ENCODE data around the gene OSBP2.
"Not testable (repeated sequence)": the region's sequence is repeated elsewhere in the genome, so short reads cannot be mapped to it uniquely, and the experiment has no call there.

The OSBP2 gene

DNA sequence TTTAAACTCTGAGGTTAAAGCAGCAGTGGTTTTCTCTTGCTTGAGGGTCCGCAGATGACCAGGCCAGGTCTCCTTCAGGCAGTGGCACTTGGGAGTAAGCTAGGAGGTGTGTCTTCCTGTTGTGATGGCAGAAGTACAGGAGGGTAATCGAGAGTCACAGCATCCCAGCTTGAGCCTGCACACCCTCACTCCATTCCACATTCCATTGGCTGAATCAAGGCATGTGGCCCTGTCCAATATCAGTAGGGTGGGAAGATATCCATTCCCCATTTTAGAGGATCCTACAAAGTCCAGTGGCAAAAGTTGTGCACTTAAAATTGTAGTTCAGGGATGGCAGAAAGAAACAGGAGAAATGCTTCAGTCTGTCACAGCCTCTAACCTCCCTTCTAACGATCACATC lies 23.3 kb downstream of the OSBP2 start:
- DNase-seq (ENCODE audit: low read depth in 2 of 2) = no peak

DNA sequence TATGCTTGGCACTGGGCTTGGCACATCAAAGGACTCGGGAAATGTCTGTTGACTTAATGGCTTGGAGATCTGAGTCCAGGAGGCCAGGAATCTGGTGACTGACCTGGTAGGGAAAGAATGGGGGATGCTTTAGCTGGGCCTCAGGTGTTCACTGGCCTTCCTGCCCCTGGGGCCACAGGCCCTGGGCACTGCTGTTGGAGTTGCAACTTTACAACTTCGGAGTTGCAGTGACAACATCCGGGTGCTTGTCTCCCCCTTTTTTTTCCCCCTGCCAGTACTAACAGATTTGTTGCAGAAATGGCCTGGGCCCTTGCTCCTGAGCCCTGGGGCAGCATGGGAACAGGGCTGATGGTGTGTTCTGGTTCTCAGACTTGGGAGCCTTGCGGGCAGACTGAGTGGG lies 23.8 kb downstream of the OSBP2 start:
- no peak for DNase-seq (ENCODE audit: low read depth in 2 of 2)

DNA sequence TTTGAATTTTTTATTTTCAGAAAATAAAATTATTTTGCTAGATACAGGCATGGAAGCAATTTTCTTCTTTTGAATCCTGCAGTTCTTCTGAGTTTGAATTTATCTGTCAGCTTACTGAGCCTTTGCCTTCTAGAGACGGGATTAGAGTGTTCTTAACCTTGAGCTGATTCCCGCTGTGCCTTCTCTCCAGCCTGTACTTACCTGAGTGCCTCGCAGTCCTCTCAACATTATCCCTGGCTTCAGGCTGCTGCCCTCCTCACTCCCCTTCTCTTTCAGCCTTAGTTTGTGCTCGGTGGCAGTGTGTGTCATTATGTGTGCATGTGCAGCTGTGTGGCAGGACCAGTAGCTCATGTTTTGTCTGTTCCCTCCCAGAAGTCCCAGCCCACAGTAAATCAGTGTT lies 24.3 kb downstream of the OSBP2 start:
- DNase-seq (ENCODE audit: low read depth in 2 of 2) = no peak

DNA sequence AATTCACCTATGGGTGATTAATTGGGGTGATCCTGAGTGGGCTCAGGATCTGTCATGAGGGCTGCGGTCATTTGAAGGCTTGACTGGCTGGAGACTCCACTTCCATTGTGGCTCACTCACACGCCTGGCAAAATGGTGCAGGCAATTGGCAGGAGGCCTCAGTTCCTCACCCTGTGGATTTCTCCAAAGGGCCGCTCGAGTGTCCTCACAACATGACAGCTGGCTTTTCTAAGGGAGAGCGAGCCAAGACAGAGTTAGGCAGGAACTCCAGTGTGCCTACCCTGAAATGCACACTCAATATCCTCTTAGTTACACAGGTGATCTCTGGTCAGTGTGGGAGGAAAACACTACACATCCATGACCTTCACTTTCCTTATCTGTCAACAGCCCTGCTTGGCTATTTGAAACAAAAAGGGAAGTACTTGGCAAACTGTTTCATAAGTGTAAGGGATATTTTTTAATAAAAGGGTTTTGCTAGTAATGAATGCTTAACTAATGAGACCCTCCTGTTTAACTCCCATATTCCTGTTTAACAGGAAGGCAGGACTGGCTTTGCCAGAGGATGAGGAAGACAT lies 25.7 kb downstream of the OSBP2 start:
- DNase-seq (ENCODE audit: low read depth in 2 of 2) = no peak

DNA sequence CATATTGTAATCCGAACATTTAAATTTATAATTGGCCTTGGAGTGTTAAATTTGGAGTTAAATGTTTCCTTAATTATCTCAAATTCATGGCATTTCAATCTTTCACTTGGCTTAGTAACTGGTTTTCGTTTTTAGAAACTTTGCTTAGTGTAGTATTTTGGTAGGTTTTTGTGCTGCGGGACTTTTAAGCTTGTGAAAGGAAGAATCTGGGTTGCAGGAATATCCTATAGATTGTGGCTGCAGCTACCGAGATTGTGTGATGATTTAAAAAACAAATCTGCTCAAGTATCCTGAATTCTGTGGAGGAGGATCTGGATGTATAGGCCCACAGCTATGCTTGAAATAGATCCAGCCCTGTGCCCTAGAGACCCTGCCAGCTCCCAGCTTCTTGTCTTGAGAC lies 27.1 kb downstream of the OSBP2 start:
- DNase-seq (ENCODE audit: low read depth in 2 of 2) = no peak

DNA sequence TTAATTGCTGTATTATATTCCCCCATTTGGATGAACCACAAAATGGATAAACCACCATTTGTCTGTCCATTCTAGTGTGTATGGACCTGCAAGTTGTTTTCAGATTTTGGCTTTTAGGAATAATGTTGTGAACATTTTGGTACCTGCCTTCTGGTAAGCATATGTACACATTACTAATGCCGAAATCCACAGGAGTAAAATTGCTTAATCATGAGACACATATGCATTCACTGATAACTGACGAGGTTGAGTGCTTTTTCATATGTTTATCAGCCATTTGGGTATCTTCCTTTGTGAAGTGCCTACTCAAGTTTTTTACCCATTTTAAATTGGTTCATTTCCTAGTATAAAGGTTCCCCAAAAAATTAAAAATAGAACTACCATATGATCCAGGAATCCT lies 34.2 kb downstream of the OSBP2 start:
- no peak for DNase-seq (ENCODE audit: low read depth in 2 of 2)

DNA sequence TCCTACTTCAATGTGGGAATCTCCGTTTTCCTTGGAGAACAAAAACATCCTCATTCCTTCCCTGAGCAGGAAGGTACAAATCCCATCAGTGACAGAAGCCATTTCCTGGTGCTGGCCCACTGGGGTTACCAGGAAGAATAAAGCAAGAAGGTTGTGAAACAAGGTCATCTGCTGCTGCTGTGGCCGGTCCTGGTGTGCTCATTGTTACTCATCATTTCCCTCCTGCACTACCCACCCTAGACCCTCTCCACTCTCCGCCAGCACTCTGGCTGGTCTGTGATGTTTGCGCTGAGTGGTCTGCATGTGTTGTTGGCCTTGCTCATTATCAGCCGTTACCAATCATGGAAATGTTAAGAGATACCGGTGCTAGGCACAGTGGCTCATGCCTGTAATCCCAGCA lies 37.0 kb downstream of the OSBP2 start:
- no peak for DNase-seq (ENCODE audit: low read depth in 2 of 2)

DNA sequence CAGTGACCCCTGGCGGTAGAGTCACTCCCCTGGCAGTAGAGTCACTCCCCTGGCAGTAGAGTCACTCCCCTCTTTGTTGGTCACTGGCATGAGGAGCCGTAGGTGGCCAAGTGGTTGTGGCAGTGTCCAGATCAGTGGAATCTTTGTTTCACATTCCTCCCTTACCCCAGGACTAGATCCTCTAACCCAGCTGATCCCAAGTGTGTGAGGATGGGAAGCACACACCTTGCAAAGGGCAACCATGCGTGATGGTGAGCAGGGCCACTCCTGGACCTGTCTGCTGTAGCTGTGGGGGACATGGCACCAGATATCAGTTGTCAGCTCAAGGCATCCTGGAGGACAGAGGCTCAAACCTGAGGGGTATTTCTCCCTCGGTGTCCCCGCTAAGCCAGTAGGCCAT lies 37.8 kb downstream of the OSBP2 start:
- DNase-seq (ENCODE audit: low read depth in 2 of 2) = no peak

DNA sequence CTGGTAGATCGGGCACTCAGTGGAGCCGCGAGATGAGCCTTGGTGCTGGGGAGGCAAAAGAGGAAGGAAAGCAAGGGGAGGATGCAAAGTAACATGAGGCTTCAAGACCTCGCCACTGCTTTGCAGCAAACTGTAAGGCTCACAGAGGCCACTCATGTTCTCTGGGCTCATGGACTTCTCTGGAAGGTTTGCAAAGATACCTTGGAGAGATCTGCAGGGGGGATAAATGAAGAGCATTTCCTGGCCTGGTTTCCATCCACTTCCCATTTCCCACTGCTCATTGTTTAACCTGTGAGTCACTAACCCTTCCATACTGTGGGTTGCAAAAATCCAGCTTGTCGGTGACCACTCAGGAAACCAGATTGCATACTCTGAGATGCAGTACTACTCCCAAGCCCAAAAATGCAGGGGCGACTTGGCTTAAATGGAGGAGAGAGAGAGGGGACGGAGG lies 38.5 kb downstream of the OSBP2 start:
- DNase-seq (ENCODE audit: low read depth in 2 of 2) = no peak

DNA sequence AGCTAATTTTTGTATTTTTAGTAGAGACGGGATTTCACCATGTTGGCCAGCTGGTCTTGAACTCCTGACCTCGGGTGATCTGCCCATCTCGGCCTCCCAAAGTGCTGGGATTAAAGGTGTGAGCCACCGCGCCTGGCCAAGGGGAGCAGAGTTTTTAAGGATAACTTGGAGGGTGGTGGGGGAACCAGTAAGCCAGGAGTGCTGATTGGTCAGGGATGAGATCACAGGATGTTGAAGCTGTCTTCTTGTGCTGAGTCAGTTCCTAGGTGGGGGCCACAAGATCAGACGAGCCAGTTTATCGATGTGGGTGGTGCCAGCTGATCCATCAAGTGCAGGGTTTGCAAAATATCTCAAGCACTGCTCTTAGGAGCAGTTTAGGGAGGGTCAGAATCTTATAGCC lies 45.3 kb downstream of the OSBP2 start:
- DNase-seq (ENCODE audit: low read depth in 2 of 2) = not testable (repeated sequence)

DNA sequence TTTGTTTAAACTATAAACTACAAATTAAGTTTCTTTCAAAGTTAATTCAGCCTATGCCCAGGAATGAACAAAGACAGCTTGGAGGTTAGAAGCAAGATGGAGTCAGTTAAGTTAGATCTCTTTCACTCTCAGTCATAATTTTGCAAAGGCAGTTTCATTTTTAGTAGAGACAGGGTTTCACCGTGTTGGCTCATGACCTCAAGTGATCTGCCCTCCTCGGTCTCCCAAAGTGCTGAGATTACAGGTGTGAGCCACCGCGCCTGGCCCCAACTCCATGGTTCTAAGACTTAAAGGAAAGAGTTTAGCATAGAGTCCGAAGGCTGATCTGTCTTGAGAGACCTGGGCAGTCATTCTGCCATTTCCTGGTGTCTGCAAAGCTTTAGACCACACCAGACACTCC lies 45.8 kb downstream of the OSBP2 start:
- not testable (repeated sequence) for DNase-seq (ENCODE audit: low read depth in 2 of 2)

DNA sequence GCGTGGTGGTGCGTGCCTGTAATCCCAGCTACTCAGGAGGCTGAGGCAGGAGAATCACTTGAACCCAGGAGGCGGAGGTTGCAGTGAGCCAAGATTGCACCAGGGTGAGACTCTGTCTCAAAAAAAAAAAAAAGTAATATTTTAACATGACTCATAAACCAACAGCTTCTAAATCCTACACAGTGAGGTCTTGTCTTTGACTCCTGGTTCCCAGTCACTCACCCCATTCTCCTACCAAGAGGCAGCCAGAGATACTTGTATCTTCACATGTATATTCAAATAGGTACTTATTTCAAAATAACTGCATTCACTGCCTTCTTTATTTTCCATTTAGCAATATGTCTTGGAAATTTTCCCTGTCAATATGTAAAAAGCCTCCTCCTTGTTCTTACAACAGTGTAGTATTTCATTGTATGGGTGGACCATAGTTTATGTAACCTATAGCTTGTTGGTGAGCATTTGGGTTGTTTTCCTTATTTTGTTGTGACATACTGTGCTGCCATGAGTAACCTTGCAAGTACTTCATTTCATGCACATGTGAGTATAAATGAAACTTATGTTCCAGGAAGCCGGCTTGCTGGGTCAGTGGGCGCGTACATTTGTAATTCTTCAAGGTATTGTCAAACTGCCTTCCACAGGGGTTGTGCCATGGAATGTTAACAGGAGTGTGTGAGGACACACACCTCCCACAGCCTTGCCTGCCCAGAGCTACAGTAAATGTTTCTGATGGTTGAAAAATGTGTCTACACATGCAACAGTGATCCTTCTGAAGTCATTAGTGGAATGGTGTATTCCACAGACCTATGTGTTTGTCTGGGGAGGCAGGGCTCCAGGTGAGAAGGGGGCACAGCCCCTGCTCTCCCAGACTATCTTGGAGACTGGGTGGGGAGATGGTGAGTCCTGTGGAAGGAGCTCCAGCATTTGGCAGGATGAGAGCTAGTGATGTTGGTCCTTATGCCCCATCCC lies 47.9 kb downstream of the OSBP2 start:
- no peak for DNase-seq (ENCODE audit: low read depth in 2 of 2)

DNA sequence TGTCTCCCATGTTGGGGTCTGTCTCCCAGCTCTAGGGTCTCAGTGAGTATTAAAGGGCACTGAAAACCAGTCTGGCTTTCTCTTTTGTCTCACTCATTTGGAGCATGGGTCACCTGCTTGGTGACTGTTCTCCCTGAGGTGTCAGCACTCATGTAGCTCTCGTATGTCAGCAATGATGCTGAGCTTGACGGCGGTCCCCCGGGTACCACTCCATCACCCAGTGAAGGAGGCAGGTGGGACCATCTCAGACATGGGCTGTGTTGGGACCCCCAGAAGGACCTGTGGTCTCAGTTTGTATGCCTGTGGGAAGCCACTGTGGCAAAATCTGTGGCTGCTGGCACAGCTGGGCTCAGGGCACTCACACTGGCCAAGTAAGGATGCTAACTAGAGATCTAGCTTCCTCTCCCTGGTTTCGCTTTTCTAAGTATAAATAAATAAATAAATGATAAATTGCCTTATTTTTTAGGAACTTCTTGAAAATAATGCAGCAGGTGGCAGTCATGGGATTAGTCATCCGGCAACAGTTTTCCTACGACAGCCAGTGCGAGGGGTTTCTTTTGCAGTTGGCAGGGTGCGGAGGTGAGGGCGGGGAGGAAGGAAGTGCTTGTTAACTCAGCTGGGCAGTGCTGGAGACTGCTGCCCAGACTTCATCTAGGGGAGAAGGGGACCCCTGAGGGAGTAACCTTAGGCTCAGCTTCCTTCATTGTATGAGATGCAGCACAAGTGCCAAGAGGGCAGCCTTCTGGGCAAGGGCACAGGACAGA lies 48.8 kb downstream of the OSBP2 start:
- no peak for DNase-seq (ENCODE audit: low read depth in 2 of 2)

DNA sequence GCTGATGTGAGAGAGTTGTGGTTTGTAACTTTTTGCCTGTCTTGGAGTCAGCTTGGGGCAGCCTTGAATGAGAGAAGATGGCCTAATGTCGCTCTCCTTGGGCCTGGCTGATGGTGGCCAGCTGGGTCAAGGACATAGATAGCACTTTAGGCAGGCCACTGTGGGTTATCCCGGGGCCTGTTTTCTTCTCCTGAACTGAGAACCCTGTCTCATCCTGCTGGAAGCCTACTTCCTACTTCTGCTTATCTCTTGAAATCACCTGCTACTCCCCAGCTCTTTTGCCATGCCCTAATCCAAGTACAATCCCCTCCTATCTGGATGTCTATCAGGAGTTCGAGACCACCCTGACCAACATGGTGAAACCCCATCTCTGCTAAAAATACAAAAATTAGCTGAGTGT lies 49.5 kb downstream of the OSBP2 start:
- no peak for DNase-seq (ENCODE audit: low read depth in 2 of 2)

DNA sequence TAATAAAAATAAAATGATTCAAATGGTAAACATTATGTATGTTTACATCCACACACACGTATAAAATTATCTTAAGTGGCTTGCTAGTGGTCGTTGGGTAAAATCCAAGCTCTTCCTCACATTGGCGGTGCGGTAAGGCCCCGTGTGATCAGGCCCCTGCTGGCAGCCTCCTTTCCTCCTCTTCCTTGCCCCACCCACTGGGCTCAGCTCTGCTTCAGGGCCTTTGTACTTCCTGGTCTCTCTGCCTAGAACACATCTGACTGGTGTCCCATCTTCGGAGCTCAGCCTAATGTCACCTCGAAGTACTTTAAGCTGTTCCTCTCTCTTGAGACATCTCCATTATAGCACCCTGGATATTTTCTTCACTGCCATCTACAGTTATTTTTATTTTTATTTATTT lies 52.8 kb downstream of the OSBP2 start:
- no peak for DNase-seq (ENCODE audit: low read depth in 2 of 2)

DNA sequence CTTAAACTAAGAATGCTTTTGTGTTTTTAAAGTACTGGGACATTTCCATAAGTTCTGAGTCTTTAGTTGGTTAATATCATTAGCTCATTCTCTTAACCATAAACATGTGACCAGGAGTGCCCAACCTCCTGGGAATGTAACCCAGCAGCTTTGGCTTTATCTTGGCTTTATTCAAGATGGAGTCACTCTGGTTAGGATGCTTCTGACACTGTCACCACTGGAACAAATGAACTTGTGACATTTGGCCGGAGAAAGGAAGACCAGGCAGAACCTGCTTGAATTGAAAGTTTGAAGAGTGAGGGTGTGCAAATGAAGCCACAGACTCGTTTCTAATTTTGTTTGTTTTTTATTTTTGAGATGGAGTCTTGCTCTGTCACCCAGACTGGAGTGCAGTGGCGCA lies 54.6 kb downstream of the OSBP2 start:
- DNase-seq (ENCODE audit: low read depth in 2 of 2) = no peak

DNA sequence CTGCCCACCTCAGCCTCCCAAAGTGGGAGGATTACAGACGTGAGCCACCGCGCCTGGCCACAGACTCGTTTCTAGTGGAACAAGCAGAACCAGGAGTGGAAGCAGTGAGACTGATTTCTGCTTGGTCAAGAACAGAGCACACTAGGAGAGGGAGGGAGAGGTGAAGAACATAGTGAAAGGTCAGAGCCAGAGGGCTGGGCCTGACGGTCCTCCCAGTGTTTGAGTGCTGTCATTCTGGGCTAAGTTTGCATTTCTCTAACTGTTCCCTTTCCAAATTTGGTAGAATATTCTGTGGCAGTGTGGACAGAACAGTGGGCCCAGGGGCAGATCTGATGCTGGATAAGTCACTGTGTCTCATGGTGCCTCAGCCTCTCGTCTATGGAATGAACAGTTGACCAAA lies 55.2 kb downstream of the OSBP2 start:
- no peak for DNase-seq (ENCODE audit: low read depth in 2 of 2)

DNA sequence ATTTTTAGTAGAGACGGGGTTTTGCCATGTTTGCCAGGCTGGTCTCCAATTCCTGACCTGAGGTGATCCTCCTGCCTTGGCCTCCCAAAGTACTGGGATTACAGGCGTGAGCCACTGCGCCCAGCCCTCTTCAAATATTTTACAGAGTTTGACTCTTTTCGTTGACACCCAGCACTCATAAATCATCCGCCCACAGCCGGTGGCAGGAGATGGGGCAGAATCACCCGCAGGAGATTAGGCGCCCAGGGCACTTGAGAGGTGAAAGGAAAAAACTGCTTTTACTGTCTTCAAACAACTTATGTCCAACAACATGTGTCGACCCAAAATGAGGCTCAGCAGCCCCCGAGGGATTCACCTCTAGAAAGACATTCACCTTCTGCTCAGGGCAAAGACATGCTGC lies 56.9 kb downstream of the OSBP2 start:
- DNase-seq (ENCODE audit: low read depth in 2 of 2) = no peak

DNA sequence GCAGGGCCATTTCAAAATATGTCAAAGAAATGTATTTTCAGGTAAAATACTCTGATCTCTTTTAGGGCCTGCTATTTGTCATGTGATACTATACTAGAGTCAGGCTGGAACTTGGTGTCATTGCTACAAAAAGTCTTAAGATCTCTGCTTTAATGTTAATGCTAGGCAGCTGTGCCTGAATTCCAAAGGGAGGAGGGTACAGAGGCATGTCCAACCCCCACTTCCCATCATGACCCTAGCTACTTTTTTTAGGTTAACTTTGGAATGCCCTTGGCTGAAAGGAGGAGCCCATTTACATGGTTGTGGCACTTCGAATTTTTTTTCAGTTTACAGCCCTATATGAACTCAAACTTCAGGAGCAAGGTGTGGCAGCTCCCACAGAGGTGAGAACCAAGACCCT lies 58.1 kb downstream of the OSBP2 start:
- no peak for DNase-seq (ENCODE audit: low read depth in 2 of 2)

DNA sequence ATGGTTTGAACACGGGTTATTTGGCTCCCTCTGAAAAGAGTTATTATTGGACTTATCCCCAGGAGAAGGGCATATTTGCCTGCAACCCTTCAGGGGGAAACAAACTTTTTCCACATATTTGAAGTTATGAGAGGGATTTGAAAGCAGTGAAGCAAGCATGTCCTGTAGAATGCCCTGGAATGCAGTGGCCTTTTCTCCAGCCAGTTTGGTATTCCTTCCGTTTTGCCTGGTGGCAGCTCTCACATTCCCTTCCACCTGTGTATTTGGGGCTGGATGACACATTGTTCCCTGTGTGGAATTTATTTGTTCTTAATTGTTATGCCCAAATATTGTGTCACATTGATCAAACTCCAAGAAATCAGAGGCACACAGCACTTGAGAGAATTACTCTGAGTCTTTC lies 59.0 kb downstream of the OSBP2 start:
- no peak for DNase-seq (ENCODE audit: low read depth in 2 of 2)

DNA sequence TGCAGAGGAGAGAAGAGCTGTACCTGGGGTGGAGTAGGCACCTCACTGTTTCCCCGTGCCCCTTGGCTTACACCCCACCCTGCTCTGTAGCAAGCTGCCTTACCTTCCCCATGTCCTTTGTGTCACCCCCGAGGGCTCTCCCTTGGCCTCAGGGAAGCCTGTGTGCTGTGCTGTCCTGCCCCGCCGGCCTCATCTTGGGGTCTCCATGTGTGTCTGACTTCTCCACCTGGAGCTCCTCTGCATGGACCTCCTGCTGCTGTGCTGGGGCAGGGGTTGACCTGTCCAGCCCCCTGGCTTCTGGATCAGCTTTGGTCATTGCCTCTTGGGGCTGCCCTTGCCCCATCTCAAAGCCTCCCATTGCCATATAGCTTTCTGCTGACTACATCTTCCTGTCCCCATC lies 59.8 kb downstream of the OSBP2 start:
- DNase-seq (ENCODE audit: low read depth in 2 of 2) = no peak

DNA sequence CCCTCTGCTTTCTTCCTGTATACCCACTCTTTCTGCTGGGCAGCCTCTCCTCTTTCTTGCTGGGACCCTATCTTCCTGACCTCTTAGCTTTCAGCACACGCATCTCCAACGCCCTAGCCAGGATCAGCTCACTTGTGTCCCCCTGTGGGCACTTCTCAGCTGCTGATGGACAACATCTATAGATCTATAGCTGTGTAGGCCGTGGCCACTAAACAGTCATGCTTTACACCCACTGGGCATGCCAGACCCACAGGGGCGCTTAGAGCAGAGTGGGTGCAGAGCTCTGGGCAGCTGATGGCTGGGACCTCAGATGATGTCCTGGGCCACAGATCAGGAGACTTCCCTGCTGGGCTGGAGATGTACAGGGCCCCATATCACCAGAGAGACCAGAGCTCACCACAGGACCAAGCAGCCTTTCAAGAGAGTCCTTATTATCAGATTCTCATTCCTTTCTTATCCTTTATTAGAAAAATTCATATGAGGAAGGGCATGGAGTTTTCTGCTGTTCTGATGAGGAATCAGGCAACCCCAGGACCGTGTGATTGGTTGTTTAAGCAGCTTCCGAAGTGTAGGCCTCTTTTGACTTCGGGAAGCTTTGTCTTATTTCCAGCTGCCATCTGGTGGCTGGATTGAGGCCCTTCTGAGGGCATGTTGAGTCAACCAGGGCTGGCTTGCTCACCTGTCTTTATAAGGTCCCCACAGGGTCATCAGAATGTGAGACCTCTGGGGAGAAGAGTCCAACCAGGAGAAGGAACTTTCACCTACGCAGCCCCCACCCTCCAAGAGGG lies 60.5 kb downstream of the OSBP2 start:
- DNase-seq (ENCODE audit: low read depth in 2 of 2) = peak; percentile 9 to 17
